Measurements from ENCODE around the gene OLFM4. TPM values are rescaled to one million over a fixed set of nuclear protein-coding genes. Genes with fewer than 3 reads are reported as not detected.

OLFM4 gene
- total RNA-seq, 2 donors from 2014 or later, result 235 to 338 TPM

DNA sequence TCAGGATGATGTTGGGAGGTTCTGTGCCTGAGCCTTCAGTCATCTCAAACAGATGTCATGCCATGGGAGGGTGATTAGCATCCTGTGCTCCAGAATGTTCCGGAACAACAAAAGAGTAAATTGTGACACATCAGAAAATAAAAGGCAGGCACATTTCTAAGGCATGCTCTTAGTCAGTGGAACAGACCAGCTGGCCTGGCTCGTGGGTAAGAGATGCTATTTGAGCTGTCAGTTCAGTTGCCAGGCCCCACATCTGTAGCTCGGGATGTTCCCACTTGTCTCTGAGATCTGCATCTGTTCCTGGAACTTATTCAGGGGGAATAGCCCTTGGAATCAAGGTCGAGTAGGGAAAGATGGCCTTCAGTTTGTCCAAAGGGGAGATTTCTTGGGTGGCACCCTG, 26.0 kb downstream of the OLFM4 start:
- ATAC-seq (no peak), DNase-seq (no peak)
- intact Hi-C loops (cut with DNase I, micrococcal nuclease), result no loop called here

DNA sequence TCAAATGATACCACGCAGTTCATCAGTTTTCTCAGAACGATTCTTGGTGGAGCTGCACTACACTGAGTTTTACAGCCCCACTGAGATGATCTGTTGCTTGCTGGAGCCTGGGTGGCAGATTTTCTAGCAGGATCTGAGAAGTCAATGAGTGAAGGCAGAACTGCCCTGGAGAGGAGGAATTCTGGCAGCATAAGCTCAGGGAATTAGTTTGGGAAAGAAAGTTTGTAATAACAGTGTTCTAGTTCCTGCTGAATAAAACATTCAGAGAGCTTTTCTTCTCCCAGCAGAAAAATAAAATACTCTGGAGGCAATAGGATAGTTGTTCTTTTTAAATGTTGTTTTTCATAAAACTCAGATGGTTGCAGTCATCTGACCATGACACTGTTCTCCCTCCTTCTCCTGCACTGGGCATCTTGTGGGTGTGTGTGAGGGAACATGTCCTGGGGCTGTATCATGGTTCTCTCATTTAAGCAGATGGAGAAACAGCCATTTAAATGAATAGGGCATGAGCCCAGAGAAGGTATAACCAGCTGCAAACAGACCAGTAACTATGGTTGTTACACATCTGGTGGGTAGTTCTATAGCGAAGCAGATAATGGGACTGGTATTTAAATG, 29.6 kb downstream of the OLFM4 start:
- DNase-seq, result no peak
- intact Hi-C loops (cut with DNase I, micrococcal nuclease), result no loop called here
- ATAC-seq, result no peak

DNA sequence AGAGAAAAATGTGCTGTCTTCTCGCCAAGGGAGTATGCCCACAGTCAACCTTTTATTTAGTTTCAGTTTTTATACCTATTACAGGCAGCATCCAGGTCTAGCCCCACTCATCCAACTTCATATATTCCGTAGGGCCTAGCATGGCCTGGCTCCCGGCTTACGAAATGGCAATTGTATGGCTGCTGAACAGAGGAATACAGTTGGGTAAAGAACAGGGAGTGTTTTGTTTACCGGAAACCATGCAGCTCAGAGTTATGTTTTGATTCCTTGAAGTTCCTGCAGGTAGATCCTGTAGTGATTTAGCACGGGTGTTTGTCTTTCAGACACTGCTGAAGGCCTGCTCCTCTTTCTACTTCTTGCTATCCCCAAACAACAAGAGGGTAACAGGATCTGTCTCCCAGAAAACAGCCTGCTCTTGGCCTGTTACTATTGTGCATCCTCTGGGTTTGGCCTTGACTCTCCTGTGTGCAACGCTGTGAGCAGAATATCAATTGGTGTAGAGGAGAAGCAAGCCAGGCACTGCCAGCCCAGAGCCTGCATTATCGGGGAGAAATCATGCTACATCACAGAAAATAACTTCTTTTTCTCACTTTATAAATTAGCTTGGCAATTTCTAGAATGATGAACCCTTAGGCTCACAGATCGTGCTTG, 32.4 kb downstream of the OLFM4 start:
- intact Hi-C loops (cut with DNase I, micrococcal nuclease), result loop anchor here in 1 of 2 donors (2.0 kb wide), 1 partner anchor 20 kb away; no protein-coding TSS in a partner anchor
- DNase-seq (peak in 1 of 2 donors; percentile 20), ATAC-seq (peak; percentile 95)

DNA sequence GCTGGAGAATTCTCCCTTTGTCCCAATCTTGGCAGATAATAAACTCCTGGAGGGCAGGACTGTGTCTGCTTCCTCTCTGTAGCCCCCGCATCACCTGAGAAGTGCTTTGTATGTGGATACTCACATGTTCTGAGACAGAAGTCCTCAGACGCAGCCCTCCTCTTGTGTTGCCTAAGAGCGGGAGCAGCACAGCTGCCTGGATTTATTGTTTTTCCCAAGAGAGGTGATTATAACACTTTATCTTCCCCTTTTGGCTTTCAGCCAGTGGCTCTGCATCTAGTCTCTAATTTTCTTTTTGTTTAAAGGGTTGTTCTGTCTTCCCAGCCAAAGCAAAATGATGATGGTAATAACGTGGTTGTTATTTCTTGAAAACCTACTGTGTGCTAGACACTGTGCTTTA, 36.1 kb downstream of the OLFM4 start:
- ATAC-seq (peak; percentile 49), DNase-seq (no peak)
- intact Hi-C loops (cut with DNase I, micrococcal nuclease), result no loop called here

GRCh38 chr13:53066411-53066810, 37.8 kb downstream of the OLFM4 start:
- ATAC-seq, result no peak
- intact Hi-C loops (cut with DNase I, micrococcal nuclease), result no loop called here
- no peak for DNase-seq

GRCh38 chr13:53068585-53069520, 40.2 kb downstream of the OLFM4 start:
- DNase-seq, result no peak
- intact Hi-C loops (cut with DNase I, micrococcal nuclease), result no loop called here
- peak; percentile 54 for ATAC-seq

DNA sequence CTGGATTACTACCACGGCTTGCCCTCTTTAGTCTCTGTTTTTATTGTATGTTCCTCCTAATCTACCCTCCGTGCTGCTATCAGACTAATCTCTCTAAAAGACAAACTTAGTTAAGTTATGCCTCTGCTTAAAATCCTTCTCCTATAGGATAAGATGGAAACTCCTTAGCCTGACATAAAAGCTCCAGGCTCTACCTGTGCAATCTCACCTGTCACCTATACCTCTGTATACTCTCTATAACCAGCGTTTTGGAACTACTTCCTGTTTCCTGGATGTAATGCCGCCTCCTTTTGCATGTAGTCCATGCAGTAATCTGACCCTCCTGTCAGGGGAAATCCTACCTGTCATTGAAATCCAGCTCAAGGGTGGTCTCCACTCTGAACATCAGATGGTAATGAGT, 41.2 kb downstream of the OLFM4 start:
- intact Hi-C loops (cut with DNase I, micrococcal nuclease), result no loop called here
- peak; percentile 59 for ATAC-seq
- no peak for DNase-seq

DNA sequence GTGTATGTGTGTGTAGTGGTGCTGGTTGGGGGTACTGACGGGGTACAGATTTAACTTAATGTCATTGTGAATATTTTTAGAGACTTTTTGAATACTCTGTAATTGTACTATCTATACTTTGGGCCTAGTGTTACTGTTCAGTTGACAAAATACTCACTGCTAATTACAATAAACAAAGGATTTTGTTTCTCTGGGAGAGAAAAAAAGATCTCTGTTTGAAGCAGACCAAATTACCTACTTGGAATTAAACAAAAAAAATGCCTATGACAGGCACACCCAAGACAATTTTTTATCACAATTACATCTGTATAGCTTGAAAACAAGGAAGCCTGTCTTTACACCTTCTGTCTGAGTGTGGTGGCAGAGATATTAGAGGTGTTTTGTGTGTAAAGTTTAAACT, 45.1 kb downstream of the OLFM4 start:
- intact Hi-C loops (cut with DNase I, micrococcal nuclease), result no loop called here
- ATAC-seq, result no peak
- DNase-seq, result no peak

GRCh38 chr13:53074114-53074513, 45.5 kb downstream of the OLFM4 start:
- DNase-seq, result no peak
- ATAC-seq, result no peak
- intact Hi-C loops (cut with DNase I, micrococcal nuclease), result no loop called here

GRCh38 chr13:53075356-53076041, 46.9 kb downstream of the OLFM4 start:
- no peak for DNase-seq
- no peak for ATAC-seq
- intact Hi-C loops (cut with DNase I, micrococcal nuclease), result no loop called here

- DNase-seq (no peak), ATAC-seq (no peak)
- intact Hi-C loops (cut with DNase I, micrococcal nuclease), result no loop called here
These were observed 51.1 kb downstream of the OLFM4 start for GRCh38 chr13:53079691-53080090.

- intact Hi-C loops (cut with DNase I, micrococcal nuclease), result no loop called here
- no peak for ATAC-seq
- DNase-seq, result no peak
These were observed 60.3 kb downstream of the OLFM4 start for GRCh38 chr13:53088871-53089270.

DNA sequence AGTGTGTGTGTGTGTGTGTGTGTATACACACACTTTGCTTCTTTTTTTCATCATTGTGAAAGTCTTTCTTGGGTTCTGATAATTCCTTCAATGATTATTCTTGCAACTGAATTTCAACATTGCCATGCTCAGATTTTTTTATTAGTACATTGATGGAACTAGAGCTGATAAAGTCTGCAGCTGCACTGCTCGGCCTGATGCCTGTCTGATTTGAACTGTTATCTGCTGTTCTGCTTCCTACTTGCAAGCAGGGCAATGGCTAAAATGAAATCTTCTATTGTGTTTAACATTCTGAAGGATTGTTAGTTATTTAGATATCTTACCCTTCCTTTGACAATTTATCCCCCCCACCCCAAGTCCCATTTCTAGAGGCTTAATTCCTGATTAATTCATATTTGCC, 61.3 kb downstream of the OLFM4 start:
- ATAC-seq, result no peak
- intact Hi-C loops (cut with DNase I, micrococcal nuclease), result no loop called here
- no peak for DNase-seq

DNA sequence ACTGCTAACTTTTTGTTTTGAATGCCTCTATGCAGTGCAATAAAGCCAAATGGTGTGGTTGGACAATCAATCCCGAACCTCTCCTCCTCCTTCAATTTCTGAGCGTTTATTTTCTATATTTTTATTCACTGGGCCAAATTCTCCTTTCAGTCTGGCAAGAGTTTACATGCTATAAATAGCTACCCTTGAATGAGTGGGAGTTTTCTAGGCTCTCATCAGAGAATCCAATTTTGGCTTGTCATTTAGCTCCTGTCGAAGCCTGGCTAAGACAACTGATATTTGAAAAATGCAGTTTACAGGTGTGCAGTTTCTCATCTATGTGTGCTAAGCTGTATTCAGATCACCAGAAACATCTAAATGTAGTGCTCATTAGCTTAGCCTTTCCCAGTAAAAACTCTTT, 61.8 kb downstream of the OLFM4 start:
- DNase-seq (no peak), ATAC-seq (no peak)
- intact Hi-C loops (cut with DNase I, micrococcal nuclease), result no loop called here

- ATAC-seq, result no peak
- no peak for DNase-seq
- intact Hi-C loops (cut with DNase I, micrococcal nuclease), result no loop called here
These were observed 64.3 kb downstream of the OLFM4 start for GRCh38 chr13:53092931-53093330.

- DNase-seq (no peak), ATAC-seq (no peak)
- intact Hi-C loops (cut with DNase I, micrococcal nuclease), result no loop called here
These were observed 69.8 kb downstream of the OLFM4 start for GRCh38 chr13:53098455-53098854.

GRCh38 chr13:53100394-53101063, 71.9 kb downstream of the OLFM4 start:
- intact Hi-C loops (cut with DNase I, micrococcal nuclease), result no loop called here
- peak; percentile 84 for ATAC-seq
- no peak for DNase-seq
